D721Med (cell line): ENCODE results near the gene CASQ1.

ENCODE experiments used
- DNase-seq: peaks from one replicate; pipeline ENCODE4 v3.0.0; 2011; ENCODE audit warnings: low spot score; ENCODE audit not compliant: insufficient read length
- FAIRE-seq: peaks from 2 replicates; lab custom pipeline; 2011; peaks lifted over from hg19 to GRCh38; lab: Jason Lieb, UNC
- TF ChIP-seq, protein P1 (sequence below): IDR thresholded peaks from 2 replicates; pipeline ENCODE4 v1.5.1; 2012; ENCODE audit warnings: mild to moderate bottlenecking, control low read depth; ENCODE audit not compliant: insufficient read depth; ENCODE audit errors: missing control alignments

The CASQ1 gene

DNA sequence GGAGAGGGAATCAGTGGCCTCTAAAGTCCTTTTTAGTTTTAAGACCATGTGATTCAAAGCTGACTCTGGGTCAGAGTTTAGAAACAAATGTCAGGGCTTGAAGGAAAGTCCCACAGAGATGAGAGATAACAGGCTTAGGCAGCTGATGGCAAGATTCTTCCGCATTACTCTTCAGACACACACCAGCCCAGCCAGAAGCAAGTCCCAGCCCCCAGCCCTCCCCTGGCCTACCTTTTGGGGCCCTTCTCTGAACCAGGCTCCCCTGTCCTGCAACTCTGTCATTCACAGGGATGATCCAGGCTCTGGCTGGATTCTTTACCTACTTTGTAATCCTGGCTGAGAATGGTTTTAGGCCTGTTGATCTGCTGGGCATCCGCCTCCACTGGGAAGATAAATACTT is 13.1 kb upstream of the CASQ1 start:
- FAIRE-seq (no peak), DNase-seq (no peak)
- TF ChIP-seq, protein P1, sequence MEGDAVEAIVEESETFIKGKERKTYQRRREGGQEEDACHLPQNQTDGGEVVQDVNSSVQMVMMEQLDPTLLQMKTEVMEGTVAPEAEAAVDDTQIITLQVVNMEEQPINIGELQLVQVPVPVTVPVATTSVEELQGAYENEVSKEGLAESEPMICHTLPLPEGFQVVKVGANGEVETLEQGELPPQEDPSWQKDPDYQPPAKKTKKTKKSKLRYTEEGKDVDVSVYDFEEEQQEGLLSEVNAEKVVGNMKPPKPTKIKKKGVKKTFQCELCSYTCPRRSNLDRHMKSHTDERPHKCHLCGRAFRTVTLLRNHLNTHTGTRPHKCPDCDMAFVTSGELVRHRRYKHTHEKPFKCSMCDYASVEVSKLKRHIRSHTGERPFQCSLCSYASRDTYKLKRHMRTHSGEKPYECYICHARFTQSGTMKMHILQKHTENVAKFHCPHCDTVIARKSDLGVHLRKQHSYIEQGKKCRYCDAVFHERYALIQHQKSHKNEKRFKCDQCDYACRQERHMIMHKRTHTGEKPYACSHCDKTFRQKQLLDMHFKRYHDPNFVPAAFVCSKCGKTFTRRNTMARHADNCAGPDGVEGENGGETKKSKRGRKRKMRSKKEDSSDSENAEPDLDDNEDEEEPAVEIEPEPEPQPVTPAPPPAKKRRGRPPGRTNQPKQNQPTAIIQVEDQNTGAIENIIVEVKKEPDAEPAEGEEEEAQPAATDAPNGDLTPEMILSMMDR, result no peak

DNA sequence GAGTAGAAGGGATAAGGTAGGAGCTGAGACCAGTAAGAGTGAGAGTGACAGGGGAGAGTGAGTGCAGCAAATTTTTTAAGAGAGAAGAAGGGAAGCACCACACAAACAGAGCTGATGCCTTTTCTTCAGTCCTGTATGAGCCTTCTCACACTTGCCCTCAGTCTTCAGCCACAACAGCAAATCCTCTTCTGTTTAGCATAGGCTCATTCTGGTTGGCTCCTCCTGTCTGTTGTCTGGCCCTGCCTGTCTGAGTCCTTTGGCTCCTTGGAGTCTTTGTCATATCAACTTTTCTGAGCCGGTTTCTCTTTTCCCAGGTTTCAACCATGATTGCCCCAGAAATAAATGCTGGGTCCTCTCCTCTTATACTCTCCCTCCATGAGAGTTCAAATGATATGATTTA is 12.7 kb upstream of the CASQ1 start:
- TF ChIP-seq, protein P1, result no peak
- FAIRE-seq (no peak), DNase-seq (no peak)

DNA sequence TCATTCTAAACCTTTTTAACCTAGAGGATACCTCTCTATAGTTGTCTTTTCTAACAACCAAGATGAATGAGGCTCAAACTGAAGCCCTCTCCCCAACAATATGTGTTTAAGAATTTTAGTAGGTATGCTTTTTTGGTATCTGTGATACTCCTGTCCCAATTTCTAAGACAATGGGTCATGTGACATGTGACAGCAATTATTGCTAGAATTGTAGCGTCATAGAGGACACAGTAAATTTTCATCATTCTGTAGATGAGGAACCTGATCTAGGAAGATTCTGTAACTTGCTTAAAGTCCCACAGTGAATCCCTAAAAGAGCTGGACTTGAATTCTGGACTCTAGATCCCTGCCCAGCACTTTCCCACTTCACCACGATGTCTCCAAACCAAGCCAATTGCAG is 11.6 kb upstream of the CASQ1 start:
- no peak for DNase-seq
- TF ChIP-seq, protein P1, result no peak
- no peak for FAIRE-seq

GRCh38 chr1:160179336-160179735 is 11.0 kb upstream of the CASQ1 start:
- DNase-seq (no peak), FAIRE-seq (no peak)
- TF ChIP-seq, protein P1, result no peak

GRCh38 chr1:160186246-160186645 is 4.1 kb upstream of the CASQ1 start:
- TF ChIP-seq, protein P1, result no peak
- DNase-seq (no peak), FAIRE-seq (no peak)

DNA sequence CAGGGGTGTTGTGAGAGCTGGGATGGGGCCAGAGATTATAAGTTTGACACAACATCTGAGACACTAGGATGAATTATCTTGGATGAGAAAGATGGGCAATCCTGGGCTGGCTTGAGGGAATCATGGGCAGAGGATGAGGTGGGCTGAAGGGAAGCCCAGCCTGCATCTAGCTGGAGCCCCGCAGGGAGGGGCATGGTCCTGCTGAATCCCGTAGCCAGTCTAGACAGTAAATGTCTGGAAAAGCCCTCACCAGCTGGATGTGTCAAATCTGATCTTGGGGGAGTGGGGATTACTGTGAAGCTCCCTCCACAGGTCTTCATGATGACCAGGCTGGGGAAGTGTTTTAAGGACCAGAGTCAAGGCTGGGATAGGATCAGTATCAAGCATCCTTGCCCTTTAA is 3.6 kb upstream of the CASQ1 start:
- no peak for FAIRE-seq
- TF ChIP-seq, protein P1, result no peak
- DNase-seq, result no peak

GRCh38 chr1:160187407-160187806 is 3.0 kb upstream of the CASQ1 start:
- TF ChIP-seq, protein P1, result no peak
- FAIRE-seq (no peak), DNase-seq (no peak)
